ENCODE results near the gene SSTR5.

SSTR5 gene

GRCh38 chr16:1053121-1053521, 19.4 kb upstream of the SSTR5 start:
- intact Hi-C loops (cut with DNase I), result loop anchor here (10.0 kb wide), 1 partner anchor 168 kb away; no protein-coding TSS in a partner anchor
- DNase-seq, result no peak

- intact Hi-C loops (cut with DNase I), result loop anchor here (10.0 kb wide), 1 partner anchor 169 kb away; no protein-coding TSS in a partner anchor
- no peak for DNase-seq
Measured at GRCh38 chr16:1053700-1054368, 18.7 kb upstream of the SSTR5 start.

GRCh38 chr16:1054660-1055556, 17.6 kb upstream of the SSTR5 start:
- DNase-seq, result peak; percentile 57 to 97 (median 80)
- intact Hi-C loops (cut with DNase I), result loop anchor here (1.0 to 10.0 kb wide), 3 partner anchors 70 to 242 kb away; no protein-coding TSS in a partner anchor

GRCh38 chr16:1055557-1055924, 17.0 kb upstream of the SSTR5 start:
- intact Hi-C loops (cut with DNase I), result loop anchor here (1.0 to 10.0 kb wide), 3 partner anchors 70 to 242 kb away; no protein-coding TSS in a partner anchor
- DNase-seq, result no peak

GRCh38 chr16:1056196-1056595, 16.4 kb upstream of the SSTR5 start:
- no peak for DNase-seq
- intact Hi-C loops (cut with DNase I), result loop anchor here (2.0 to 10.0 kb wide), 2 partner anchors 47 to 171 kb away; no protein-coding TSS in a partner anchor

GRCh38 chr16:1057252-1057932, 15.2 kb upstream of the SSTR5 start:
- peak in 6 of 10 donors; percentile 53 to 89 (median 64) for DNase-seq
- intact Hi-C loops (cut with DNase I), result loop anchor here (2.0 to 10.0 kb wide), 2 partner anchors 45 to 173 kb away; no protein-coding TSS in a partner anchor

- intact Hi-C loops (cut with DNase I), result loop anchor here (10.0 kb wide), 1 partner anchor 173 kb away; no protein-coding TSS in a partner anchor
- no peak for DNase-seq
Measured at GRCh38 chr16:1058216-1058615, 14.3 kb upstream of the SSTR5 start.

GRCh38 chr16:1059310-1059709, 13.2 kb upstream of the SSTR5 start:
- intact Hi-C loops (cut with DNase I), result loop anchor here (10.0 kb wide), 1 partner anchor 175 kb away; no protein-coding TSS in a partner anchor

GRCh38 chr16:1060416-1061340, 11.9 kb upstream of the SSTR5 start:
- no peak for DNase-seq
- intact Hi-C loops (cut with DNase I), result no loop called here

More at GRCh38 chr16:1059310-1059709, 13.2 kb upstream of the SSTR5 start:
- no peak for DNase-seq

GRCh38 chr16:1061769-1062505, 10.6 kb upstream of the SSTR5 start:
- DNase-seq, result no peak
- intact Hi-C loops (cut with DNase I), result no loop called here

- intact Hi-C loops (cut with DNase I), result no loop called here
- DNase-seq, result no peak
Measured at GRCh38 chr16:1062895-1063294, 9.7 kb upstream of the SSTR5 start.

GRCh38 chr16:1063728-1064127, 8.8 kb upstream of the SSTR5 start:
- no peak for DNase-seq
- intact Hi-C loops (cut with DNase I), result no loop called here

GRCh38 chr16:1065469-1066128, 6.9 kb upstream of the SSTR5 start:
- intact Hi-C loops (cut with DNase I), result no loop called here
- no peak for DNase-seq

GRCh38 chr16:1066584-1067172, 5.9 kb upstream of the SSTR5 start:
- intact Hi-C loops (cut with DNase I), result no loop called here
- no peak for DNase-seq

GRCh38 chr16:1067629-1068028, 4.9 kb upstream of the SSTR5 start:
- intact Hi-C loops (cut with DNase I), result no loop called here
- DNase-seq, result no peak

- intact Hi-C loops (cut with DNase I), result no loop called here
- DNase-seq, result no peak
Measured at GRCh38 chr16:1068451-1068850, 4.1 kb upstream of the SSTR5 start.

GRCh38 chr16:1069154-1069553, 3.4 kb upstream of the SSTR5 start:
- DNase-seq, result no peak
- intact Hi-C loops (cut with DNase I), result no loop called here
